ENCODE data around the gene CLTCL1. TPM values are rescaled to one million over a fixed set of nuclear protein-coding genes. Genes with fewer than 3 reads are reported as not detected.
A peak's percentile ranks its signal among the peaks of the same experiment; 100 is the strongest.
"Not testable (repeated sequence)": the region's sequence is repeated elsewhere in the genome, so short reads cannot be mapped to it uniquely, and the experiment has no call there.

The CLTCL1 gene
- total and polyA plus RNA-seq, 4 experiments from 2014 or later, result 0.80 to 1.7 TPM; not detected in 2

DNA sequence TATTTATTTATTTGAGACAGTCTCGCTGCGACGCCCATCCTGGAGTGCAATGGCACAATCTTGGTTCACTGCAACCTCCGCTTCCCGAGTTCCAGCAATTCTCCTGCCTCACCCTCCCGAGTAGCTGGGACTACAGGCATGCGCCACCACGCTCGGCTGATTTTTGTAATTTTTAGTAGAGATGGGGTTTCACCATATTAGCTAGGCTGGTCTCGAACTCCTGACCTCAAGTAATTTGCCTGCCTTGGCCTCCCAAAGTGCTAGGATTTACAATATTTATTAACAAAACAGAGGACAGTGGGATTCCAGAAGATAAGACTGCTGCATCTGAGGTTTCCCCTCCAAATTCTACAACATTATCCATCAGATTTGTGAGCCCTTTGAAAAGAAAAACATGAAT lies 12.4 kb downstream of the CLTCL1 start:
- intact Hi-C loops (cut with micrococcal nuclease); H3K9me3 Mint-ChIP-seq; H3K27ac ChIP-seq (ENCODE audit: low read depth, low read length); DNase-seq; H3K9me3 ChIP-seq (ENCODE audit: control insufficient read depth in 1 of 2, low read length in 2 of 2); H3K27me3 ChIP-seq (ENCODE audit: insufficient read depth, low read length); CTCF ChIA-PET (ENCODE audit: partially characterized antibody); H3K4me1 ChIP-seq (ENCODE audit: insufficient read depth, low read length); H3K27me3 Mint-ChIP-seq; H3K4me3 ChIP-seq (ENCODE audit: low read length in 2 of 2); H3K27ac Mint-ChIP-seq; POLR2A ChIA-PET (ENCODE audit: partially characterized antibody); H3K4me1 Mint-ChIP-seq; H3K36me3 Mint-ChIP-seq; H3K4me3 Mint-ChIP-seq; H3K36me3 ChIP-seq (ENCODE audit: insufficient read depth, low read length): not testable (repeated sequence)

DNA sequence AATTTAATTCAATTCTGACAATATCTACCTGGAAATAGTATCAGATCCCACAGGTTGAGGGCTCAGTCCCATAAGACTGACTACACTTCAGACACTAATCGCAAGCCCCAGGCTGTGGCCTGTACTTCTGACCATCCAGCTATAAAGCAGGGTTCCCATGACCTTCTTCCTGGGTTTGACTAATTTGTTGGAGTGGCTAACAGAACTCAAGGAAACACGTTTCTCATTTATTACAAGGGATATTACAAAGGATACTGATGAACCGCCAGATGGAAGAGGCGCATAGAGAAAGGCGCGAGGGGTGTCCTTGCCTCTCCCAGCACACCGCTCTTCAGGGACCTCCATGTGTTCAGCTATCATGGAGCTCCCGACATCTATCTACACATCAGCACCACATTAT lies 13.7 kb downstream of the CLTCL1 start:
- ChIA-PET POLR2A (ENCODE audit: partially characterized antibody) (no interaction called here), CTCF (ENCODE audit: partially characterized antibody) (no interaction called here)
- intact Hi-C loops (cut with micrococcal nuclease), result no loop called here
- Histone ChIP-seq H3K9me3 (ENCODE audit: control insufficient read depth in 1 of 2, low read length in 2 of 2) (no peaks in the 10 kb centered on the region), H3K27ac (ENCODE audit: low read depth, low read length) (no peak overlapping the region), H3K27me3 (ENCODE audit: insufficient read depth, low read length) (no peaks in the 10 kb centered on the region), H3K4me3 (ENCODE audit: low read length in 2 of 2) (no peak overlapping the region), H3K36me3 (ENCODE audit: insufficient read depth, low read length) (no peaks in the 10 kb centered on the region), H3K4me1 (ENCODE audit: insufficient read depth, low read length) (no peaks in the 10 kb centered on the region)
- H3K4me3 Mint-ChIP-seq, result no peak overlapping the region
- no peaks in the 10 kb centered on the region for H3K9me3 Mint-ChIP-seq
- H3K27me3 Mint-ChIP-seq, result no peaks in the 10 kb centered on the region
- no peaks in the 10 kb centered on the region for H3K4me1 Mint-ChIP-seq
- H3K36me3 Mint-ChIP-seq, result no peaks in the 10 kb centered on the region
- no peak for DNase-seq
- no peak overlapping the region for H3K27ac Mint-ChIP-seq

- POLR2A ChIA-PET (ENCODE audit: partially characterized antibody), result no interaction called here
- DNase-seq, result no peak
- CTCF ChIA-PET (ENCODE audit: partially characterized antibody), result no interaction called here
- H3K36me3 Mint-ChIP-seq, result no peaks in the 10 kb centered on the region
- H3K27ac ChIP-seq (ENCODE audit: low read depth, low read length), result no peak overlapping the region
- no peaks in the 10 kb centered on the region for H3K9me3 Mint-ChIP-seq
- no peak overlapping the region for H3K4me3 Mint-ChIP-seq
- no peak overlapping the region for H3K4me3 ChIP-seq (ENCODE audit: low read length in 2 of 2)
- H3K36me3 ChIP-seq (ENCODE audit: insufficient read depth, low read length), result no peaks in the 10 kb centered on the region
- H3K27me3 Mint-ChIP-seq, result no peaks in the 10 kb centered on the region
- H3K4me1 Mint-ChIP-seq, result no peaks in the 10 kb centered on the region
- no peaks in the 10 kb centered on the region for H3K4me1 ChIP-seq (ENCODE audit: insufficient read depth, low read length)
- no peak overlapping the region for H3K27ac Mint-ChIP-seq
- no peaks in the 10 kb centered on the region for H3K9me3 ChIP-seq (ENCODE audit: control insufficient read depth in 1 of 2, low read length in 2 of 2)
- no peaks in the 10 kb centered on the region for H3K27me3 ChIP-seq (ENCODE audit: insufficient read depth, low read length)
- intact Hi-C loops (cut with micrococcal nuclease), result no loop called here
These were observed 15.5 kb downstream of the CLTCL1 start for GRCh38 chr22:19275919-19276600.

GRCh38 chr22:19275513-19275912 lies 16.0 kb downstream of the CLTCL1 start:
- no peaks in the 10 kb centered on the region for H3K4me1 ChIP-seq (ENCODE audit: insufficient read depth, low read length)
- Mint-ChIP-seq H3K27ac (peak overlapping the region in 1 of 7 donors; percentile 17), H3K4me1 (no peaks in the 10 kb centered on the region), H3K4me3 (no peak overlapping the region), H3K9me3 (no peaks in the 10 kb centered on the region), H3K27me3 (no peaks in the 10 kb centered on the region), H3K36me3 (no peaks in the 10 kb centered on the region)
- H3K27me3 ChIP-seq (ENCODE audit: insufficient read depth, low read length), result no peaks in the 10 kb centered on the region
- CTCF ChIA-PET (ENCODE audit: partially characterized antibody), result no interaction called here
- no peak overlapping the region for H3K27ac ChIP-seq (ENCODE audit: low read depth, low read length)
- POLR2A ChIA-PET (ENCODE audit: partially characterized antibody), result no interaction called here
- no peaks in the 10 kb centered on the region for H3K36me3 ChIP-seq (ENCODE audit: insufficient read depth, low read length)
- no peak for DNase-seq
- H3K9me3 ChIP-seq (ENCODE audit: control insufficient read depth in 1 of 2, low read length in 2 of 2), result no peaks in the 10 kb centered on the region
- H3K4me3 ChIP-seq (ENCODE audit: low read length in 2 of 2), result no peak overlapping the region
- intact Hi-C loops (cut with micrococcal nuclease), result no loop called here

DNA sequence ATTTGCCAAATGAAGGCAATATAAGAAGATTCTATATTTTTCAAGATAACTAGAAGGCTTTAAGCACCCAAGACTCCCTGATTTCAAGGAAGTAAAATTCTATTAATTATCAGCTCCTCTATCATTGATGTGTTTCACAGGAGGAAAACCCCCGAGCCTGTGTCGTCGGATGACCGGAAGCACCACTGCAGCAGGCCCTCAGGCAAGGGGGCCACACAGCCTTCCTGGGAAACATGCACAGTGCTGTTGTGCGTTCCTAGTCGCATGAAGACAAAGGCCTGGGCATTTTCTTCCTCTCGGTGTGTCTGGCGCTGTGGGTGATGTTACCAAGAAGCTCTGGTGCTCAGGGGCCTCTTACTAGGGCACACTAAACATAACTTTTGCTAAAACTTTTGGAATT lies 16.4 kb downstream of the CLTCL1 start:
- Histone ChIP-seq H3K9me3 (ENCODE audit: control insufficient read depth in 1 of 2, low read length in 2 of 2) (no peaks in the 10 kb centered on the region), H3K4me1 (ENCODE audit: insufficient read depth, low read length) (no peaks in the 10 kb centered on the region), H3K27me3 (ENCODE audit: insufficient read depth, low read length) (no peaks in the 10 kb centered on the region), H3K36me3 (ENCODE audit: insufficient read depth, low read length) (no peaks in the 10 kb centered on the region), H3K27ac (ENCODE audit: low read depth, low read length) (no peak overlapping the region), H3K4me3 (ENCODE audit: low read length in 2 of 2) (no peak overlapping the region)
- H3K4me3 Mint-ChIP-seq, result no peak overlapping the region
- H3K36me3 Mint-ChIP-seq, result no peaks in the 10 kb centered on the region
- H3K9me3 Mint-ChIP-seq, result no peaks in the 10 kb centered on the region
- no peak for DNase-seq
- ChIA-PET CTCF (ENCODE audit: partially characterized antibody) (no interaction called here), POLR2A (ENCODE audit: partially characterized antibody) (no interaction called here)
- H3K4me1 Mint-ChIP-seq, result no peaks in the 10 kb centered on the region
- intact Hi-C loops (cut with micrococcal nuclease), result no loop called here
- no peaks in the 10 kb centered on the region for H3K27me3 Mint-ChIP-seq
- peak overlapping the region in 1 of 7 donors; percentile 17 for H3K27ac Mint-ChIP-seq

DNA sequence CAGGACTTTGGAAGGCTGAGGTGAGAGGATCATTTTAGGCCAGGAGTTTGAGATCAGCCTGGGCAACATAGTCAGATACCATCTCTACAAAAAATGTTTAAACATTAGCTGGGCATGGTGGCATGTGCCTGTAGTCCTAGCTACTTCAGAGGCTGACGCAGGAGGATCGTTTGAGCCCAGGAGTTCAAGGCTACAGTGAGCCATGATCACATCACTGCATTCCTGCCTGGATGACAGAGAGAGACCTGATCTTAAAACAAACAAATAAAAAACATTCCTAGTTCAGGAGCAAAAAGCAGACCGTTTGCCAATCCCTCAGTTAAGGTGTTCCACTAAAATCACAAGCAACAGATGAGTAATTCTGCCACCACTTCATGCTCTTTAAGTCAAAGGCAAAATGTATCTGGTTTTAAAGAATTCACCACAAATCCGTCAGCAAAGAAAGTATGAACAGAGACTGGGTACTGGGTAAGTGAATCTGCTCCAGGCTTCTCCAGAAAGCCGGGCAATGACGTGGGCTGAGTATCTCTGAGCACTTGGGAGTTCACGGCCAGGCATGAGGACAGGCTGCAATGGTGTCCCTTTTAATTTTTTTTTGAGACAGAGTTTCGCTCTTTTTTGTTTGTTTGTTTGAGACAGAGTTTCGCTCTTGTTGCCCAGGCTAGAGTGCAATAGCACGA lies 19.5 kb downstream of the CLTCL1 start:
- H3K4me3 Mint-ChIP-seq, result no peak overlapping the region
- Histone ChIP-seq H3K27me3 (ENCODE audit: insufficient read depth, low read length) (no peaks in the 10 kb centered on the region), H3K4me1 (ENCODE audit: insufficient read depth, low read length) (no peaks in the 10 kb centered on the region), H3K36me3 (ENCODE audit: insufficient read depth, low read length) (no peaks in the 10 kb centered on the region), H3K27ac (ENCODE audit: low read depth, low read length) (no peak overlapping the region), H3K4me3 (ENCODE audit: low read length in 2 of 2) (no peak overlapping the region), H3K9me3 (ENCODE audit: control insufficient read depth in 1 of 2, low read length in 2 of 2) (no peaks in the 10 kb centered on the region)
- no peaks in the 10 kb centered on the region for H3K4me1 Mint-ChIP-seq
- H3K27ac Mint-ChIP-seq, result no peak overlapping the region
- no peaks in the 10 kb centered on the region for H3K27me3 Mint-ChIP-seq
- no peaks in the 10 kb centered on the region for H3K36me3 Mint-ChIP-seq
- no peak for DNase-seq
- intact Hi-C loops (cut with micrococcal nuclease), result no loop called here
- ChIA-PET CTCF (ENCODE audit: partially characterized antibody) (no interaction called here), POLR2A (ENCODE audit: partially characterized antibody) (no interaction called here)
- peaks cover 0 to 12% (median 5%) of the 10 kb centered on the region in 8 donors for H3K9me3 Mint-ChIP-seq

GRCh38 chr22:19271273-19271855 lies 20.2 kb downstream of the CLTCL1 start:
- H3K36me3 Mint-ChIP-seq, result peaks cover 0 to 3% of the 10 kb centered on the region in 2 donors
- H3K27ac ChIP-seq (ENCODE audit: low read depth, low read length), result no peak overlapping the region
- no peaks in the 10 kb centered on the region for H3K4me1 Mint-ChIP-seq
- no peaks in the 10 kb centered on the region for H3K4me1 ChIP-seq (ENCODE audit: insufficient read depth, low read length)
- no peak overlapping the region for H3K4me3 Mint-ChIP-seq
- no peaks in the 10 kb centered on the region for H3K27me3 Mint-ChIP-seq
- ChIA-PET POLR2A (ENCODE audit: partially characterized antibody) (no interaction called here), CTCF (ENCODE audit: partially characterized antibody) (no interaction called here)
- no peak overlapping the region for H3K27ac Mint-ChIP-seq
- no peak for DNase-seq
- intact Hi-C loops (cut with micrococcal nuclease), result no loop called here
- H3K36me3 ChIP-seq (ENCODE audit: insufficient read depth, low read length), result no peaks in the 10 kb centered on the region
- H3K27me3 ChIP-seq (ENCODE audit: insufficient read depth, low read length), result no peaks in the 10 kb centered on the region
- no peak overlapping the region for H3K4me3 ChIP-seq (ENCODE audit: low read length in 2 of 2)
- peaks cover 0 to 17% (median 11%) of the 10 kb centered on the region in 8 donors for H3K9me3 Mint-ChIP-seq
- peaks cover 0 to 4% of the 10 kb centered on the region in 2 donors for H3K9me3 ChIP-seq (ENCODE audit: control insufficient read depth in 1 of 2, low read length in 2 of 2)
